Cardiac muscle cell (in vitro differentiated cells and primary cell): Measurements from ENCODE around the gene GPR156. TPM values are rescaled to one million over a fixed set of nuclear protein-coding genes. Genes with fewer than 3 reads are reported as not detected.

Source experiments
- DNase-seq, 2 donors: peaks; one replicate each; pipeline versions ENCODE4 v3.0.0 to v3.0.0-alpha.2; 2010 to 2017; ENCODE audit warnings: low read depth in 1 of 2, low spot score in 1 of 2
- H3K27ac ChIP-seq: fragments of 200-600 bp; sonication (generic); 2 replicates; pipeline ENCODE4 v1.5.1; 2016
- H3K27me3 ChIP-seq: fragments of 200-600 bp; sonication (generic); 2 replicates; pipeline ENCODE4 v1.6.0; 2016; ENCODE audit warnings: control low read depth
- H3K36me3 ChIP-seq: fragments of 200-600 bp; sonication (generic); 2 replicates; pipeline ENCODE4 v1.5.1; 2016; ENCODE audit warnings: control low read depth
- H3K4me1 ChIP-seq: fragments of 200-600 bp; sonication (generic); 2 replicates; pipeline ENCODE4 v1.8.1; 2017; ENCODE audit warnings: low read depth, mild to moderate bottlenecking, mixed run types
- H3K4me3 ChIP-seq: fragments of 200-600 bp; sonication (generic); 2 replicates; pipeline ENCODE4 v1.5.1; 2016; ENCODE audit warnings: mild to moderate bottlenecking
- H3K9me3 ChIP-seq: fragments of 200-600 bp; sonication (generic); 2 replicates; pipeline ENCODE4 v1.5.1; 2017; ENCODE audit warnings: low read depth, mild to moderate bottlenecking, control low read depth
- polyA plus RNA-seq: library from polyadenylated mRNA; unstranded; fragments of >200 nt; fragmentation: Nextera tagmentation; extraction: Ambion mirVana; gene quantifications from 2 replicates; pipeline ENCODE4 v1.2.1, GENCODE V29; 2016
- total RNA-seq: library from RNA; depleted of rRNA; stranded (reverse); fragments of >200 nt; gene quantifications from 2 replicates; pipeline ENCODE4 v1.2.3, GENCODE V29; 2016
- TF ChIP-seq, protein P1 (sequence below): IDR thresholded peaks from 2 replicates; pipeline ENCODE4 v1.5.1; 2012; ENCODE audit warnings: low read depth, mild to moderate bottlenecking, low read length

The GPR156 gene
- total and polyA plus RNA-seq, 2 experiments from 2014 or later = 0.36 TPM; not detected in 1

GRCh38 chr3:120193554-120193953, 91.5 kb downstream of the GPR156 start:
- no peak for DNase-seq
- TF ChIP-seq, protein P1, sequence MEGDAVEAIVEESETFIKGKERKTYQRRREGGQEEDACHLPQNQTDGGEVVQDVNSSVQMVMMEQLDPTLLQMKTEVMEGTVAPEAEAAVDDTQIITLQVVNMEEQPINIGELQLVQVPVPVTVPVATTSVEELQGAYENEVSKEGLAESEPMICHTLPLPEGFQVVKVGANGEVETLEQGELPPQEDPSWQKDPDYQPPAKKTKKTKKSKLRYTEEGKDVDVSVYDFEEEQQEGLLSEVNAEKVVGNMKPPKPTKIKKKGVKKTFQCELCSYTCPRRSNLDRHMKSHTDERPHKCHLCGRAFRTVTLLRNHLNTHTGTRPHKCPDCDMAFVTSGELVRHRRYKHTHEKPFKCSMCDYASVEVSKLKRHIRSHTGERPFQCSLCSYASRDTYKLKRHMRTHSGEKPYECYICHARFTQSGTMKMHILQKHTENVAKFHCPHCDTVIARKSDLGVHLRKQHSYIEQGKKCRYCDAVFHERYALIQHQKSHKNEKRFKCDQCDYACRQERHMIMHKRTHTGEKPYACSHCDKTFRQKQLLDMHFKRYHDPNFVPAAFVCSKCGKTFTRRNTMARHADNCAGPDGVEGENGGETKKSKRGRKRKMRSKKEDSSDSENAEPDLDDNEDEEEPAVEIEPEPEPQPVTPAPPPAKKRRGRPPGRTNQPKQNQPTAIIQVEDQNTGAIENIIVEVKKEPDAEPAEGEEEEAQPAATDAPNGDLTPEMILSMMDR = no peak
- H3K36me3 ChIP-seq = no peaks in the 10 kb centered on the region
- H3K4me1 ChIP-seq = no peaks in the 10 kb centered on the region
- no peak overlapping the region for H3K4me3 ChIP-seq
- H3K27me3 ChIP-seq = no peaks in the 10 kb centered on the region
- H3K9me3 ChIP-seq = no peaks in the 10 kb centered on the region
- H3K27ac ChIP-seq = no peak overlapping the region

DNA sequence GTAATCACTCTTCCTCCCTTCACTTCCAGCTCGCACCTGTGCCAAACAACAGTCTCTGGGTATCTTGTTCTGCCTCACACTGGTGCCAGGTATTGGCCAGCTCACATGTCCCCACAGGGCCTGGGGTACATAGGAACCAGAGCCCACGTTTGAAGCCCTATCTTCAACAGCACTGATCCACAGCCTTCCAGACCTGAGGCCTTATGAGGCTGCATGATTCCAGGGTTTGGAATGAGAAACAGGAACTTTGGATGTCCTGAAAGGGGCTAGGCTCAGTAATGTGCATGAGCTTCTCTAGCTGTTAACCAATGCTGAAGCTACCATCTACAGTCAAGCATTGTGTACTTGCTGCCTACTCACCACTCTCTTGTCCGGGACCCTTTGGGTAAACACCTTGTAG, 92.4 kb downstream of the GPR156 start:
- Histone ChIP-seq H3K4me1 (no peaks in the 10 kb centered on the region), H3K27ac (no peak overlapping the region), H3K36me3 (no peaks in the 10 kb centered on the region), H3K4me3 (no peak overlapping the region), H3K9me3 (no peaks in the 10 kb centered on the region), H3K27me3 (no peaks in the 10 kb centered on the region)
- TF ChIP-seq, protein P1 = no peak
- no peak for DNase-seq

- no peak overlapping the region for H3K27ac ChIP-seq
- TF ChIP-seq, protein P1 = no peak
- H3K4me3 ChIP-seq = no peak overlapping the region
- no peaks in the 10 kb centered on the region for H3K36me3 ChIP-seq
- H3K9me3 ChIP-seq = no peaks in the 10 kb centered on the region
- no peak for DNase-seq
- no peaks in the 10 kb centered on the region for H3K4me1 ChIP-seq
- H3K27me3 ChIP-seq = no peaks in the 10 kb centered on the region
These were observed 92.9 kb downstream of the GPR156 start for GRCh38 chr3:120192159-120192558.

GRCh38 chr3:120182613-120183511, 102.2 kb downstream of the GPR156 start:
- H3K9me3 ChIP-seq = no peaks in the 10 kb centered on the region
- peak in 1 of 2 donors; percentile 71 for DNase-seq
- no peaks in the 10 kb centered on the region for H3K4me1 ChIP-seq
- no peaks in the 10 kb centered on the region for H3K27me3 ChIP-seq
- H3K27ac ChIP-seq = no peak overlapping the region
- H3K4me3 ChIP-seq = no peak overlapping the region
- no peaks in the 10 kb centered on the region for H3K36me3 ChIP-seq
- TF ChIP-seq, protein P1 = peak; percentile 47

GRCh38 chr3:120181632-120182031, 103.4 kb downstream of the GPR156 start:
- no peak for DNase-seq
- Histone ChIP-seq H3K27me3 (no peaks in the 10 kb centered on the region), H3K36me3 (no peaks in the 10 kb centered on the region), H3K4me1 (peaks cover 10% of the 10 kb centered on the region), H3K4me3 (no peak overlapping the region), H3K9me3 (no peaks in the 10 kb centered on the region), H3K27ac (no peak overlapping the region)
- TF ChIP-seq, protein P1 = no peak
